GM21723 (cell line): ENCODE measurements around the gene CMYA5.
"Not testable (repeated sequence)": the region's sequence is repeated elsewhere in the genome, so short reads cannot be mapped to it uniquely, and the experiment has no call there.

Experiments used
- ATAC-seq: cut with Tn5 transposase; IDR thresholded peaks from one replicate; pipeline ENCODE4 v1.9.1; 2021; ENCODE audit warnings: mild to moderate bottlenecking, moderate library complexity; ENCODE audit not compliant: unreplicated experiment

CMYA5 gene

DNA sequence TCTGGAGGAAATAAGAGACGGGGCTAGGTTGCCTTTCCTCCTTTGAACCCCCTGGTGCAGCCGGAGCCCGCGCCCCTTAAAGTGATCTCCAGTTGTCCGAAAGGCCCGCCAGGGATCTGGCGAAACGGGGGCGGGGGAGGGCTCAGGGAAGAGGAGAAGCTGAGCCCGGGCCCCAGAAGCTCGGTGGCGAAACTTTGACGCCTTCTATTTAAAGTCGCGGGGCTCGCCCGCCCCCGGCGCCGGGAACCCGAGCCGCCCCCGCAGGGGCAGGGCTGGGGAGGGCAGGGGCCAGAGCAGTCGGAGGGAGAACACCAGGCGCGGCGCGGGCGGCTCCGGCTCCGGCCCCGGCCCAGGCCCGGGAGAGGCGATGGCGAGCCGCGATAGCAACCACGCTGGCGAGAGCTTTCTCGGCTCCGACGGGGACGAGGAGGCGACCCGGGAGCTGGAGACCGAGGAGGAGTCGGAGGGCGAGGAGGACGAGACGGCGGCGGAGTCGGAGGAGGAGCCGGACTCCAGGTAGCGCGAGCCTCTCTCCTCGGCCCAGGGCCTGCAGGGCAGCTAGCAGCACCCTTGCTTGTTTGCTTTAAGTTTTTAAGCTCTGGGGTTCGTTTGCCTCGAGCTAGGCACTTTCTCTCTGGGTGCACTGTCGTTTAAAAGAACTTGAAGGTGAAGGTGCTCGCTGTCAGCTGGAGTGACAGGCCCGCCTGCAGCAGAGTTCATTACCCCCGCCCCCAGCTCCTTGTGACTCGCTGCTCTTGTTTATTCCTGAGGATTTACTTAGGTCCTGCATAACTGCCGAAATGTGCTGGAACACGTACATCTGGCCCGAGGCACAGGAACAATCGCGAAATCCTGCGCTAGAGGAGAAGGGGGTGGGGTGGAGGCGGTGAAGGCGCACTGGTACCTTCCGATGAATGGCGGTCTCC lies at the start of gene CMYA5:
TSS of gene CMYA5 (plus strand) at position 296 of the 926 bp plus-strand sequence. CDS start at position 368, 72 bp downstream.
- no peak for ATAC-seq

DNA sequence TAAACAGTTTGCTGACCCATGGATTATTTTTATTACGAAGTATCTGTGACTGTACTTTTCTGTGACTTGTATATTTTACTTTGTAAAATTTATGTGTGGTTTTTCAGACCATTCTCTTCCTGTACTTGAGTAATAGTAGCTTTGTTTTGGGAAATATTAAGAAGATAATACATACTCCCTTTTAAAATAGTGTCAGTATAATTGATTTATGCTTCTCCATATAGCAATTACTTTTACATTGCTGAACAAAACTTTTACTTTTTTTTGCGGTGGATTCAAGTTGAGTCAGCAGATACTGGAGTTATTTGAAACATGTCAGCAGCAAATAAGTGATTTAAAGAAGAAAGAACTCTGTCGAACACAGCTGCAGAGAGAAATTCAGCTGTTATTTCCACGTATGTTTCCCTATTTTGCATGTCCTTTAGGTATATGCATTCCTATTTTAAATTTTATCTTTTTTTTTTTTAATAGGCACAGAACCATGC lies 49.0 kb upstream of the CMYA5 start:
- ATAC-seq, result no peak

DNA sequence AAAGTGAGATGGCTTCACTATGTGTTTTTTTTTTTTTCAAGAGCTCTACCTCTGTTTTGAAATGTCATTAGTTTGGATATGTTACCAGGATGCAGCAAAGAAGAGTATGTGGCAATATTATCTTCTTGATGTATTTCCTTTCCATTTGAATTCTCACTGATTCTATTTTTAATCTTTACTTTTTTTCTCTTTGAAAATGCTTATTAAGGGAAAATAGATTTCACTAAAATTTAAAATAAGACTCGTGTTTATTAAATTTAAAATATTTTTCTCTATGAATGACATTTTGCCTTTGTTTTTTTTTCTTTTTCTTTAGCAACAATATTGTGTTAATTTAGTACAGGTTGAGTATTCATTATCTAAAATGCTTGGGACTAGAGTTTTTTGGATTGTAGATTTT lies 48.2 kb upstream of the CMYA5 start:
- ATAC-seq, result no peak

DNA sequence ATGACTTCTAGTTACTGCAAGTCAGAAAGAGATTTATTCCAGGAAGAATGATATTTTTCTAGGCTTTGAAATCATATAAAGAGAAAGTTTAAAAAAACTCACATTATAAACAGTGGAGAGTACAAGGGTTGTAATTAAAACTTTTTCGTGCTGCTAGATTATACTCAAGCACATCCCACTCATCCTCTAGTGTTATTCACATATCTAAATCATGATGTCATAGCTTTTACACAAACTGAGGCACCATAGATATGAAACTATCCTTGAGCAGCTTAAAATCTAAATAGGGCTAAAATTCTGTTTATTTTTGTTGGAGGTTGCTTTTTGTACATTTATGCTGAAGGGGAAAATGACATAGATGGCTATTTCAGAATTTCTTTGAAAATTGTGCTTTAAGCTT lies 47.4 kb upstream of the CMYA5 start:
- no peak for ATAC-seq

DNA sequence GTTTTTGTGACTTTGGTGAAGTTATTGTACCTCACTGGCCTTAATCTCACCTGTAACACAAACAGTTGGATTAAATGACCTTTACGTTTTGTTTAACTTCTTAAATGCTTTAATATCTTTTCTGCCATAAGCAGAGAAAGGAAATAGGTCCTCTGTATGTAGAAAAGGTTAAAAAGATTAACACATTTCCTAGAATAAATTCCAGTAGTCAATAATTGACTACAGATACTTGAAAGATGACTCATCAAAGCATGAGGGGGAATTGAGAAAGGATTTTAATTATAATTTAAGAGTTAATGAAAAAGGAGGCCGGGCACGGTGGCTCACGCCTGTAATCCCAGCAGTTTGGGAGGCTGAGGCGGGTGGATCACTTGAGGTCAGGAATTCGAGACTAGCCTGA lies 35.8 kb upstream of the CMYA5 start:
- ATAC-seq, result no peak

DNA sequence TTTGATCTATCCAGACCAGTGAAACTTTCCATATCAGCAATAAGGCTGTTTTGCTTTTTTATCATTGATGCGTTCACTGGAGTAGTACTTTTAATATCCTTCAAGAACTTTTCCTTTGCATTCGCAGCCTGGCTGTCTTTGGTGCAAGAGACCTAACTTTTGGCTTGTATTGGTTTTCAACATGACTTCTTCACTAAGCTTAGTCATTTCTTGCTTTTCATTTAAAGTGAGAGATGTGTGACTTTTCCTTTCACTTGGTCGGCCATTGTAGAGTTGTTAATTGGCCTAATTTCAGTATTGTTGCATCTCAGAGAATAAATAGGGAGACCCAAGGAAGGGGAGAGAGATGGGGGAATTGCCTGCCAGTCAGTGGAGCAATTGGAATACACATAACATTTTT lies 26.4 kb upstream of the CMYA5 start:
- ATAC-seq, result no peak

DNA sequence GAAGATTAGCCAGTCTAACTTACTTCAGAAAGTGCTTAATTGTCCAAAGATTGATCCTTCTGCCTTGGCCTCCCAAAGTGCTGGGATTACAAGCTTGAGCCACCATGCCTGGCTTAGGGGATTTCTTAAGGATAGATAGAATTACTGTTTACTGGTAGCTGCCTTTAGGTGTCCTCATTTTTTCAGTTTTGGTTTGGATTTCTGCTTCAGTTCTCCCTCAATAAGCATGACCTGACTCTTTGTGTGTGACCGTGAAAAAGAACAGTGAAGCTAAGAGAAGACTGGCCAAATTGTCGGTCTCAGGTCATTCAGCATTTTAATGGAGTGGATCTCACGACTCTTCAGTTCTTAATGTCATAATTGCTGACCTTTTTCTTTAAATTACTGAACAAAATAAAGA lies 22.9 kb upstream of the CMYA5 start:
- no peak for ATAC-seq

DNA sequence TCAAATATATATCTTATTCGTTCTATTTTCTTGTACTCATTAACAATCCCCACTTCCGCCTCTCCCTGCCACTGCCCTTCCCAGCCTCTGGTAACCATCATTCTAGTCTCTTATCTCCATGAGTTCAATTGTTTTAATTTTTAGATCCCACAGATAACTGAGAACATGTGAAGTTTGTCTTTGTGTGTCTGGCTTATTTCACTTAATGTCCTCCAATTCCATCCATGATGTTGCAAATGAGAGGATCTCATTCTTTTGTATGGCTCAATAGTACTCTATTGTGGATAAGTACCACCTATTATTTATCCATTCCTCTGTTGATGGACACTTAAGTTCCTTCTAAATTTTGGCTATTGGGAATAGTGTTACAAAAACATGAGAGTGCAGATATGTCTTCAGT lies 17.2 kb upstream of the CMYA5 start:
- ATAC-seq, result no peak

DNA sequence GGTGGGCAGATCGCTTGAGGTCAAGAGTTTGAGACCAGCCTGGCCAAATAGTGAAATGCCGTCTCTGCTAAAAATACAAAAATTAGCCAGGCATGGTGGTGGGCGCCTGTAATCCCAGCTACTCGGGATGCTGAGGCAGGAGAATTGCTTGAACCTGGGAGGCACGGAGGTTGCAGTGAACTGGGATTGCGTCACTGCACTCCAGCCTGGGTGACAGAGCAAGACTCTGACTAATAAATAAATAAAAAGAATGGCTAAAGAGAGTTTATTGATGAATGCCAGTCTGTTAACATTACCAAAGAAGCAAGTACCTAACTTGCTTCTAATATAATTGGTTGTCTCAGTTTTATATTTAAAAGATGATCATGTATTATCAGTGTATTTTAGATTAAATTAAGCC lies 13.3 kb upstream of the CMYA5 start:
- ATAC-seq, result not testable (repeated sequence)

DNA sequence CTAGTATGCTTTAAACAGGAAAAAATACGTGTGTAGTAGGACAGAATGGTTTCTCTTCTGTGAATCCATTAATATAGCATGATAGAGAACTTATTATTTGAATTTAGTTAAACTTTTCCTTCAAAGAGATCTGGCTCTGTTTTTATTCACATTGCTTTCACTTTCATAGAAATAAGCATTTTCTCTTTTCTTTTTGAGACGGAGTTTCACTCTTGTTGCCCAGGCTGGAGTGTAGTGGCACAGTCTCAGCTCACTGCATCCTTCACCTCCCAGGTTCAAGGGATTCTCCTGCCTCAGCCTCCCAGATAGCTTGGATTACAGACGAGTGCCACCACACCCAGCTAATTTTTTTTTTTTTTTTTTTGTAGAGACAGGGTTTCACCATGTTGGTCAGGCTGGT lies 7.5 kb upstream of the CMYA5 start:
- not testable (repeated sequence) for ATAC-seq

DNA sequence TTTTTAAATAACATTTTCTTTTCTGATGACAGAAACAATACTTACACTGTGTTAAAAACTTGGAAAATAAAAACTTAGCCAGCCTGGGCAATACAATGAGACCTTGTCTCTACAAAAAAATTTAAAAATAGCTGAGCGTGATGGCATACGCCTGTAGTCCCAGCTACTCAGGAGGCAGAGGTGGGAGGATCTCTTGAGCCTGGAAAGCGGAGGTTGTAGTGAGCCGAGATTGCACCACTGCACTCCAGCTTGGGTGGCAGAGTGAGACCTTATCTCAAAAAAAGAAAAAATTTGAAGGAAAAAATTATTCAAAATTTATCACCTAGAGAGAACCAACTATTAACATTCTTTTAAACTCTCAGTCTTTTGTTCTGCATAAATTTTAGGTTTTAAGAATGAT lies 4.9 kb upstream of the CMYA5 start:
- no peak for ATAC-seq

DNA sequence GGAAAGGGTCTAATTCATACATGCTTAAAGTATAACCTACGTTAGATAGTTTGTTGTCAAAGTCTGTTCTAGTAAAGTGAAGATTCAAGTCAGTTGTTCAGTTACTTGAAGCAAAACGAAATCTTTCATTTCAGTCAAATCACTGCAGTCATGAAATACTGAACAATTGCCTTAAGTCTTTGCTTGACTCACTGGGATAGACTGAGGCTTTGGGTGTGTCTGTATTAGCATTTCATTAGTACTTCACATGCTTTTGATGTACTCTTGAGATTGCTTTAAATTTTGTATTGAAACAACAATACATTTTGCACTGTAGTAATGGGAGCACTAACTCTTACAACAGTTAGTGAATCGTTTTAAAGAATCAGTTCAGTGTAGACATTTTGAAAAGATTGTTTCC lies 4.0 kb upstream of the CMYA5 start:
- no peak for ATAC-seq

DNA sequence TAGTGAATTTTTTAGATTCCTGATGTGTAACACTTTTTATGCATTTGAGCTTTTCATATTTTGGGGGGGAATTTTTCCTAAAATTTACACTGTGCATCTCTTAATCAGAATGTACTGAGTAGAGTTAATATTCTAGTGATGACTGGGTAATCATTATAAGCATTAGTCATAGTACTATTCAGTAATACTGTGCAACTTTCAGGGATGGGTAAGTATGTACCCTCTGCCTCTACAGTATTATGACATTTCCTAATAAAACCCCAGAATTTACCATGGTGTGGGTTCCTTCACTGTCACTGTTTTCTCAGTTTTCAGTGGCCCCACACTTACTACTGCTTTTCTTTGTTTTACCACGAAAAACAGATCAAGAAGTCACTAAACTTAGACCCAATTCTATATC lies 2.8 kb upstream of the CMYA5 start:
- ATAC-seq, result no peak

DNA sequence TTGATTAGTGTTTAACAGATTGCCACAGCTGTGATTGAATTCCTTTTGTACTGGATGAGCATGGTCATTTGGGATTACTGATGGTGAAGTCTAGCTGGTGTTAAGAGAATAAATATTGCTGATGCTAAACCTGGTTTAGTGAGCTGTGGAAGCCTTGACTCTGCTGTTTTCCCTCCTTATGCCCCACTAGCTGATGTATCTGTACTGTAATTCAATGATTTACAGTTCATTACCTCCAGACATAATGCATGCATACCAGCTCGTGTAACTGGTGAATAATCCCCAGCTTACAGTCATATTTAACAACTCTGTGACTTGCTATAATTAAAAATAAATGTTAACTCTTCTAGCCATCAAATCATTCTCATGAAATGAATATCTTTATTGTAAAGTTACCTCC lies 1.7 kb upstream of the CMYA5 start:
- no peak for ATAC-seq

DNA sequence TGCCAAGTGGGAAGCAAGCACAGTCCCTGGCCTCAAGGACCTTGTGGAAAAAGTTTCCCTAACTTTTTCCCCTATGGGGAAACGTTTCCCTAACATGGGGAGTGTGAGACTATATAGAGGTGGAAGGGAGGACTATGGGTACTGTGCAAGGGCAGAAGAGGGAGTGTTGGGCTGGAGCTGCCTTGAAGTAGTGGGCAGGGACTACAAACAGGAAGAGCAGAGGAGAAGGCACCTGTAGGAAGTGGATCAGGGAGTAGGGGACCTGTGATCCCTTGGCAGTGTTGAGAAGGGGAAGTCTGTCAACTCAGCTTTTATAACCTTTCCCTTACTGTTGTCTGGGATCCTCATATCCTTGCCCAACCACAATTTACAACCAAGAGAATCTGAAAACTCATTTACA lies 1.4 kb downstream of the CMYA5 start:
- no peak for ATAC-seq

DNA sequence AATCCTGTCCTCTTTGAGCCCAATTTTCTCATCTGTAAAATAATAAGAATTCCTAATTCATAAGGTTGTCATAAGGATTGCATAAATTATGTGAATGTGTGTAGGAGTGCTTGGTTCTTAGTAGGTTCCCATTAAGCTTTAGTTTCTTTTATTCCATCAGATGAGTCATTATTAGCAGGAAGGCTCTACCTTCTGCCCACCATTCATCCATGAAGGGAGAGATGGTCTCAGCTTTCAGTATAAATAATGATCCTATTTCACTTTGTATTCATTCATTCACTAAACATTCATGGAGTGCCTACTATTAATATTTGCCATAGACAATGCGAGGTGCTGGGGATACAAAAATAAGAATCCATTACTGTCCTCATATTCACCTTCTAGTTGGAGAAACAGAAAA lies 3.0 kb downstream of the CMYA5 start:
- no peak for ATAC-seq

DNA sequence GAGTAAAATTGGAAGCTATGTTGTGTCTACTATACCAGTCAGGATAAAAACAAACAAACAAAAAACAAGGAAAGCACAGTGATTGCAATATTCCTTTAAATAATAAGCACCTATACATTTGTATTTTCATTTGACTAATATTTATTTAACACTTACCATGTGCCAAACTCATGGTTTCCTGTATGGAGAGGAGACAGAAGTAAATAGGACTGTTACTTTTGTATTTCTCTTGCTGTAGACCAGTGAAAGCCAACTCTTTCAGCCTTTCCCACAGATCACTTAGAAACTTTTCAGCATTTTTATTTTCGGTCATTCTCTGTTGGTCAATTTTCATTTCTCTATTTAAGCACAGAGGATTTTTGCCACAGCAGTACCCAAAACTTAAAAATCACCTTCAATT lies 4.5 kb downstream of the CMYA5 start:
- no peak for ATAC-seq

DNA sequence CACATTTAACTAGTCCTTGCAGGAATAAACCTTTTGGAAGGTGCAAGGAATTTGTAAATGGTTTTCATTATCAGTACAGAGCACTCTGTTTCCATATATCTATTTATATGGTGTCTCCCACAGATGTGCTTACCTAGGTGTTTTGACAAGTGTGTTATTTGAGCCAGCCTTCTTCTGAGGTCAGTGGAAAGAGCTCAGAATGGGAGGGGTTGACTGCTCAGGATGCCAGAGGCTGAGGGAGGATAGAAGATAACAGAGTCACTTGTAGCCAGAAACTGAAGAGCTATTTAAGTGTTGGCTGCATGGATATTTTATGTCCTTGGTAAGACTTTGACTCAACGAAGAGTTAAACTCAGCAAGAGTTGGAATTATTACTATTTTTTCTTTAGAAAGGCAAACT lies 5.0 kb downstream of the CMYA5 start:
- no peak for ATAC-seq

DNA sequence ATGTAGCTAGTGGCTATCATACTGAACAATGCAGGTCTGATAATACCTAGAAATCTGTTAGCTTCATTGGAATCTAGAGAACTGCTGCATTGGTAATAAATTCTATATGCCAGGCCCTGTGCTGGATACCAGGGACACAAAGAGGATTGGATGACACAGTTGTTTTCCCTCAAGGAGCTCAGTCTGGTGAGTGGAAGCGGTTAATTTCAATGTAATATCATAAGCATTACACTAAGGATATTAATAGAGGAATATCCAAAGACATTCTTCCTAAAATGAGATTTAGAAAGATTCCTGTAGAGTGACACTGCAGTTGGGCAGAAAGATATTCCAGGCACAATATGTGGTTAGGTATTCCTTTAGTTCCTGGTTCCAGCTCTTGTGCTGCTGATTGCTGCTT lies 5.9 kb downstream of the CMYA5 start:
- ATAC-seq, result no peak

DNA sequence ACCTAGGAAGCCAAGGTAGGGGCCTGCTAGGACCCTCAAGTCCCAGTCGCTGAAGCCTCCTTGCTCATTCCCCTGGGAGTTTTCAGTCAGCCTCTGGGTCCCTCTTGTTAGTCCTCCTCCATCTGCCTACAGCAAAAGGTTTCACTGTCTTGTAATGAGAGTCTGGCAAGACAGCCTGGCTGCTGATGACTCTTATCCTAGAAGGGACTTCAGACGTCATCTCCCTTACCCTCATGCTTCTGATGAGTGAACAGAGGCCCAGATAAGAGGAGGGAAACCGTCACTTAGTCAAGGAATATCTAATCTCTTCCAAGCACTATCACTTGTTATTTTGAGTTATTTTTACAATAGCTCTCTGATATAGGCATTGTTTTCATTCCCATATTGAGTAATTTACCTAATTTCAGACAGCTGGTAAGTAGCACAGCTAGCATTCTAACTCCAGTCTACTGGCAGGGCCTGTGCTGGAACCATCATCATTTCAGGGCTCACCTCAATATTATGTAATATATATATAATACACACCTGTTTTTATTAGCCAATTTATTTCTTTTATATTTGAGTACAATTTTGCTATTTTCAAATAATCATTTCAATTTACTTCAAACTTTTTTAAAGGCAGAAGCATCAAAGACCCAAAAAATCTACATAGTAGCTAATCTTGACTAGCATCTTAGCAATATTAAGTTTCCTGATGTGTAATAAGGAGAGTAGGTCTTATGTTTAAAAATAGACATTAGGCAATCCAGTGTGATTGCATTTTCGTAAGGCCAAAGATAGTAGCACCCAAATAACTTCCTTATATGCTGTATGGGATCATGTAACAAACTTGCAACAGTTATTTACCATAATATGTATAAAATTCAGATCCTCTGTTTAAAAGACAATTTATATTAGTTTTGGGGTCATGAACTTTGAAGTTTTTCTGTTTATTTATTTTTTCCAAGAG lies 7.9 kb downstream of the CMYA5 start:
- no peak for ATAC-seq

DNA sequence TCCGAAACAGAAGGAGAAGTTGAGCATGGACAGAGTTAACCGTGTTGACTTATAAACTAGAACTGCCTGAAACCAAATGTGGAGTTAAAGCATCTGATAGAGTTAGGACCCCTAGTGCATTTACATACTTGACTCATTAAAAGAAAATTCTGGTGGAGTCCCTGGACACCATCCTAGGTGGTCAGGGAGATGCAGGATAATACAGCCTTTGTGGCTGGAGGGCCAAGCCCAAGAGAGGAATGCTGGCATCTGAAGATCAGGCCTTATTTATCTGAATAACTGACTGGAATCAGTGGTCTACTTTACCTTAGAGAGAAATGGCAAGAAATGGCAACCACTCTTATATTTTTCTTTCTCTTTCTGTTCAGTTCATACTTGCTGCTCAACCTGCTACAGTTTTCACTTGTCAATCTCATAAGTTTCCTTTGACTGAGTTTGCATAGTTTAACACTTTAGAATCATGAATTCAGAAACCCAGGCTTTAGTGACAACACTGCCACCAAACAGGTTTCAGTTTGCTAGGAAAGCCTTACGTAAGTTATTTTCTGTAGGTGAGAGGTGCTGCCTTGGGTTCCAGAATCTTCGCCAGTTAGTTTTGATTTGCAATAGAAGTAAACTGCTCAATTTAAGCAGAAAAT lies 10.2 kb downstream of the CMYA5 start:
- ATAC-seq, result peak; percentile 79
